ENCODE measurements around the gene NFIX.

The NFIX gene

GRCh38 chr19:13023656-13024055 lies 28.4 kb downstream of the NFIX start:
- DNase-seq = no peak

DNA sequence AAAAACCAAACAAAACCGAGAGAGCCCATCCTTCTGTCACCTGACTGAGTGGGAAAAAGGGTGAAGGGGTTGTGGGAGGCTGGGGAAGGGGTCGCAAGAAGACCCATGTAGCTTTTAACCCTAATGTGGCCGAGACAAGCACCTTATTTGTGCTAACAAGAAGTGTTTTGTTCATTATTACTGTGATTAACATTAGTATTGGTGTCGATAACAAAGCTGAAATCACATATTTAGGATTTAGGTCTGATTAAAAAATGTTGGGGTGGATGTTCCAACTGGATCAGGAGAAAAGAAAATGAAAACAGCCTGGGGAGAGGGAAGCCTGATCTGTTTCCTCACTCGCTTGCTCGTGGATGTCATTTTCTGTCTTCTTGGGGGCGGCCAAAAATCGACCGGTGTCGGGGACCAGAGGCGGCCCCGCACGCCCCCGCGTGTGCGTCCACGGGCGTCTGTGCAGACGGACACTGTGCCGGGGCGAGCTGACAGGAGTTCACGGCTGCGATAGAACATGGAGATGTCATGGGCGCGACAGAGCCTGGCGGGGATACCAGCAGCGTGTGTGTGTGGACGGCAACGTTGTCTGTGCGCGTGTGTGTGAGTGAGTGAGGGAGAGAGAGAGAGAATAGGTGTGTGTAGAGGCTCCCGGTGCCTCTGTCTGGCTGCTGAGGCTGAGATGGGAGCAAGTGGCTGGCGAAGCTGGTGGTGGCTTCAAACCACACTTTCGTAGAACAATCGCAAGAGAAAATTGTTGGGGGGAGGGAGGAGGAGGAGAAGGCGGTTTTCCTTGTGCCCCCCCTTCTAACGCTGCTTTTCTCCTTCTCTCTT lies 29.1 kb downstream of the NFIX start:
- DNase-seq = no peak

- DNase-seq = no peak
Measured at GRCh38 chr19:13024951-13025697, 29.8 kb downstream of the NFIX start.

DNA sequence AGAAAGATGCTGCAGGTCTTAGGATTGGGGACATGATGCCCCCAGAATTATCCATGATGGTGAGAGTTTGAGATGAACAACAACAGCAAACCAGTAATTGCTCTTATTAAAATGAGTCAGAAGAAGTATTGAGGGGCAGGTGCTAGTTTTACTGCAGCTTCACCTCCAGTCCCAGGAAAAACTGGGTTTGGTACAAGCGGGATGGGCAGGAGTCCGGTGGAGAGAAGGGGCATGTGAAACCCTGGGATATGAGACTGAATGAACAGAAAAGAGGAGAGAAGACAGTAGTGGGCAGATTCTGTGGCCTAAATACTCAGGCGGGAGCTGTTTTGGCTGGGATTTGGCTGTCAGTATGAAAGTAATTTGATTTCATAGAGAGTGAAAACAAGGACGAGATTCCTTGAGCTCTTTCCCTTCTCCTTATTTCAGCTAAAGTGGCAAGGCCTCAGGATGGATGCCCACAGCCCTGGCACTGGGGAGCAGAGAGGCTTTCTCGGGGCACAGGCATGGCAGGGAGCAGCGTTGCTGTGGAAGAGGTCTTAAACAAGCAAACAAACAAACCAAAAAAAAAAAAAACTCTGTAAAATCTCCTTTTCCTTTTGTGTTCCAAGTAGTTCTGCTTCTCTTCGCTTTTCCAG lies 30.7 kb downstream of the NFIX start:
- no peak for DNase-seq

- no peak for DNase-seq
Measured at GRCh38 chr19:13026462-13027370, 31.4 kb downstream of the NFIX start.

DNA sequence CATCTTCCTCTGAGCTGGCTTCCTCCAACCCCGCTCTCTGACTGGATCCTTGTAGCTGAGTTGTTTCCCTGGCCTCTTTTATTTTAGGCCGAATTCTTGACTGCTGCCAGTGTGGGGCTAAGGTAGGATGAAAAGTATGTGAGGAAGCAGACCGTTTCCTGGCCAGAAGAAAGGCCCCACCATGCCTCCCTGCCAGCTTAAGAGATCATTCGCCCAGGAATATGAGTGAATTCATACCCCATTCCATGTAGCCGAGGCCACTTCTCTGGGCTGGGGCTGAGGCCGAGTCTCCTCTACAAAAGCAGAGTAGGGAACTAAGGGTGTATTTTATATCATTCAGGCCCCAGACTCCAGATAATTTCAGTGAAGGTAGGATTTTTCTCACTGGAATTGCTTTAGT lies 32.3 kb downstream of the NFIX start:
- no peak for DNase-seq

DNA sequence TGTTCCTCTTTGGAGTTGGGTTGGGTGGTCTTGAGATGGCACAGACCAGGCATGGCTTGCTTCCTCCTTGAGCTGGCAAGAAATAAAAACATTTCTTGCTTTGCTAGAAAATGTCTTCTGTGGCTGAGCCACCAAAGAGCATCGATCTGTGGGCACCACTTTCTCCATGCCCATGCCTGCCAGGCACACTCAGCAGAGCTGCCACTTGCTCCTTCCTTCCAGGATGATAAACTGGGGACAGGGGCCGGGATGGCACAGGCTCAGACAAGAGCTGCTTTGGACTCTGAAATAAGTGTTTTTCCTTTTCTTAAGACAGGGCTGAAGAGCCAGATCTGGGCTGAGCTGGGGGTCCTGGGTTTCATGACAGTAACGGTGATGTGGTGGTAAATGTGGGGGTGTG lies 32.8 kb downstream of the NFIX start:
- no peak for DNase-seq

GRCh38 chr19:13029301-13029880 lies 34.1 kb downstream of the NFIX start:
- no peak for DNase-seq

GRCh38 chr19:13029893-13030292 lies 34.6 kb downstream of the NFIX start:
- DNase-seq = no peak

- DNase-seq = no peak
Measured at GRCh38 chr19:13031917-13032623, 36.8 kb downstream of the NFIX start.

DNA sequence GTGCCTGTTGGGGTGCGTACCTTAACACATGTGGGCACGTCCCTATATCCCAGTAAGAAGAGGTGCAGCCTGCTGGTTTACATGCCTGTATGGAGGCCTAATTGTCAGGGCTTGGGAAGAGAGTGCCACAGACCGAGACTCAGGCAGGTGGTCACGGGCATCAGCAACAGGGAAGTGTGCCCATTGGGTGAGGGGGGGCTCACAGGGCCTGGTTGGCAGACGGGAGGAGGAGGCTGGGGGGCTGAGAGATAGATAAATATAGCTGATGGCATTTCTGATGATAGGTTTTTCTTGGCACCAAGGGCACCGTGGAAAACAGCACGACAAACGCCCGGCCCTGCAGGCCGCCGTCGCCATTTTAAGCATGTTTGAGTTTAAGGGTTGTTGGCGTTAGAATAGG lies 37.6 kb downstream of the NFIX start:
- DNase-seq = no peak

GRCh38 chr19:13033244-13033643 lies 38.0 kb downstream of the NFIX start:
- no peak for DNase-seq

- no peak for DNase-seq
Measured at GRCh38 chr19:13033819-13034611, 38.7 kb downstream of the NFIX start.

DNA sequence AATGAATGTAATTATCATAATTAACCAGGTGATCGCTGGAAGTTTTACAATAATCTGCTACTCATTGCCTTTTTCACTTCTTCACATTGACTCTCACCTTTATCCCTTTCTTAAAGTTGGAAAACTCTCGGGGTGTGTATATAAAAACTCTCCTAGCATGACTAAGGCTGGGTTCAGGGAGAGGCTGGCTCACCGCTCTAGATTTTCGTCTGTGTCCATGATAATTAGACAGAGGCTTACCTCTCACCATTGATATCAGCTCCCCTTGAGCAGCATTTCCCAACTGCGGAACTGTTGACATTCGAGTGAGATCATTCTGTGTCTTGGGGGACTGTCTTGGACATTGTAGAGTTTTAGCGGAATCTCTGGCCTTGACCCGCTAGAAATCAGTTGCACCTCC lies 39.4 kb downstream of the NFIX start:
- no peak for DNase-seq

DNA sequence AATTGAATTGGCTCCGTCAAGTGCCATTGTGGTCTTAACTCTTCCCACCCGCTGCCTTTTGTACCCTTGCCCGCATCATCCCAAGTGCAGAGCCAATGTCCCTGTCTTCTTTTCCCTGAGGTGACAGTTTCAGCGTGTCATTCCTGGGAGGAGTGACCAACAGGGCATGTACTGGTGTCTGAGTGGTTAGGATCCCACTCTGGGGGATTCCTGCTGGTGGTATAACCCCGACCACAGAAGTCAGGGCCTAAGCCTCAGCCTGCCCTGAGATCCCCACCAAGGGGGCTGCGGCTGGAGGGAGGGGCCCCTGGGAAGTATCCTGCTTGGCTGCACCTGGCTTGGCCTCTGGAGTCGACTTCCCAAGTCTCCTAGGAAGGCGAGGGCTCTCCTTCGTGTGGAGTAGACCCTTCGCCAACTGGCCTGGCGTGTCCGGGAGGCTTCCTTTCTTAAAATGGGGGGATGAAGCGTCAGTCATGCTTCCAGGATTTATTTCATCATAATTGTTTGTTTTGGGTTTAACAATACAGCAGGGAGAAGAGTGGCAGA lies 40.6 kb downstream of the NFIX start:
- DNase-seq = no peak

DNA sequence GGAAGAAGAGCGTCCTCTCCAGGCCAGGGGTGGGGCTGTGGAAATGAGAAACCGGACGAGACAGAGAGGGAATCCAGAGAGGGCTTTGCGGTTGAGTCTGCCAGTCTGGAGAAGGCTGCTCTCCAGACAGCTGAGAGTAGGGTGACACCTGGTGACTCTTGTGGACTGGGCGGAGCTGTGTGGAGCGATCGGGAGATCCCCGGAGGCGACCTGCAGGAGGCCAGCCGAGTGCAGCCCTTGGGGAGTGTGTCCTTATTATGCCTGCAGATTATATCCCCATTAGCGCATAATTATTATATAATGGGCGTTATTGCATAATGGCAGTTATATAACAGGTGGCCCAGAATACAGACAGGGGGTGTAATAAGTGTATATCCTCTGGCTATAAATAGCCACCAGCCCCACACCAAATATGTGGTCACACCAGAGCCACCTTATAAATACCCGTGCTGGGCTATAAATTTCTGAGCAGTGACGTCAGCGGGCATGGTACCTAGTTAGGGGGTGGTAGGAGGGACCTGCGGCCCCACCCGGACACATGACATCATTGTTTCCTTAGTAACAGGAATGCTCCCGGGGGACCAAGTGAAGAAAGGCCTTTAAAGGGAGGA lies 41.2 kb downstream of the NFIX start:
- no peak for DNase-seq

DNA sequence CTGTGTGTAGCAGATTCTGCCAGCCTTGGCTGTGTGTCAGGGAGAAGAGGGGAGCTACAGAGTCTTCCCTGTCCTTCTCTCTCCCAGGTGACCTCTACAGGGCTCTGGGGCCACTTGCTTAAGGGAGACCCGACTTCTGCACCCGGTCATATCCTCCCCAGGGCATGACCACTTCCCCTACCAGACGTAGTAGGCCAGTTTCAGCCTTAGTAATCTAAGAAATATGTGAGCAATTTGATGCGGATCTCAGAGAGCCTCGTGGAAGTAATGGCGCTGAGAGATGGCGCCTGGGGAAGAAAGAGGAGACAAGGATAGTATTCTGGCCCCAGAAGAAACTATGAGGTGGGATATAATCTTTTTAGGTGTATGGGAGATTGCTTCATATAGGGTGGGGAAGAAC lies 41.9 kb downstream of the NFIX start:
- no peak for DNase-seq

DNA sequence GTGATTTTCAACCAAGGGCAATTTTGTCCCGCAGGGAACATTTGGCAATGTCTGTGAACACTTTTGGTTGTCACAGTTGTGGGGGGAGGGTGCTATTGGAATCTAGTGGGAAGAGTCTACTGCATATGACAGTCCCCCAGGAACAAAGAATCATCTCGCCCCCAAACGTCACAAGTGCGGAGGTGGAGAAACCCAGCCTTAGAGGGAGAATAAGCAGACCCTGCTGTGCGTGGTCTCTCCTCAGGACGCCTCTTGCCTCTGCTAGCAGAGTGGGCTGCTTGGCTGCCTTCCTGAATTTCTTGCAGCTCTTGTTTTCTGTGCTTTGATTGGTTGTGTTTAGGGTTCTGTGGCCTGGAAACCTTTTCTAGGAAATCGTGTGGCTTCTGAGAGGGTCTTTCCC lies 42.5 kb downstream of the NFIX start:
- DNase-seq = no peak

GRCh38 chr19:13038306-13039210 lies 43.3 kb downstream of the NFIX start:
- no peak for DNase-seq

All from KG1 (cell line).